Hepatic stellate cell (primary cell): ENCODE results near the gene TMEM269.

Experiments
- DNase-seq: peaks from one replicate; pipeline ENCODE4 v3.0.0; 2011; ENCODE audit warnings: low spot score

TMEM269 gene

GRCh38 chr1:42822800-42823392 is 38.1 kb downstream of the TMEM269 start:
- peak; percentile 10 for DNase-seq

GRCh38 chr1:42824481-42825035 is 39.8 kb downstream of the TMEM269 start:
- no peak for DNase-seq

GRCh38 chr1:42825036-42825851 is 40.5 kb downstream of the TMEM269 start:
- no peak for DNase-seq

GRCh38 chr1:42830631-42831030 is 45.8 kb downstream of the TMEM269 start:
- DNase-seq = no peak

GRCh38 chr1:42831273-42831672 is 46.5 kb downstream of the TMEM269 start:
- no peak for DNase-seq

- DNase-seq = no peak
These were observed 48.0 kb downstream of the TMEM269 start for GRCh38 chr1:42832641-42833240.

GRCh38 chr1:42833981-42834380 is 49.2 kb downstream of the TMEM269 start:
- no peak for DNase-seq

GRCh38 chr1:42834803-42835202 is 50.0 kb downstream of the TMEM269 start:
- DNase-seq = no peak

GRCh38 chr1:42835422-42835821 is 50.6 kb downstream of the TMEM269 start:
- DNase-seq = no peak

- DNase-seq = no peak
These were observed 52.9 kb downstream of the TMEM269 start for GRCh38 chr1:42837709-42838108.

GRCh38 chr1:42838482-42839190 is 53.8 kb downstream of the TMEM269 start:
- no peak for DNase-seq

- no peak for DNase-seq
These were observed 56.2 kb downstream of the TMEM269 start for GRCh38 chr1:42841010-42841409.

- DNase-seq = no peak
These were observed 56.8 kb downstream of the TMEM269 start for GRCh38 chr1:42841440-42842147.

GRCh38 chr1:42844592-42845140 is 59.9 kb downstream of the TMEM269 start:
- DNase-seq = no peak

- no peak for DNase-seq
These were observed 60.4 kb downstream of the TMEM269 start for GRCh38 chr1:42845193-42845592.

- no peak for DNase-seq
These were observed 61.1 kb downstream of the TMEM269 start for GRCh38 chr1:42845866-42846256.

GRCh38 chr1:42846257-42847110 is 61.7 kb downstream of the TMEM269 start, which contains the start of gene ZNF691:
Gene ZNF691, plus strand, starts transcription at chr1:42846613. Its CDS starts 3,046 bp downstream, at chr1:42849659.
- DNase-seq = peak; percentile 99

GRCh38 chr1:42847111-42847595 is 62.4 kb downstream of the TMEM269 start:
- no peak for DNase-seq

GRCh38 chr1:42847721-42848460 is 63.1 kb downstream of the TMEM269 start:
- DNase-seq = no peak
